Effector memory CD8-positive, alpha-beta T cell (primary cell): Measurements from ENCODE around the gene FAM118B.
A peak's percentile ranks its signal among the peaks of the same experiment; 100 is the strongest.

Experiments
- ATAC-seq: fragments of 150-1000 bp; cut with Tn5 transposase; replicated peaks from 2 replicates; pipeline ENCODE4 v1.10.0; 2021; ENCODE audit warnings: mild to moderate bottlenecking, moderate library complexity
- DNase-seq, 3 experiments: peaks; one replicate each; pipeline ENCODE4 v3.0.0; 2021
- H3K27ac Mint-ChIP-seq, 2 donors: one replicate each; pipeline ENCODE4 v1.8.0; 2022; ENCODE audit warnings: mild to moderate bottlenecking in 2 of 2, mixed read lengths in 2 of 2, moderate library complexity in 2 of 2
- H3K27me3 Mint-ChIP-seq, 2 donors: one replicate each; pipeline ENCODE4 v1.8.0; 2022; ENCODE audit warnings: mixed read lengths in 2 of 2
- H3K36me3 Mint-ChIP-seq: one replicate; pipeline ENCODE4 v1.8.0; 2022; ENCODE audit warnings: mild to moderate bottlenecking, moderate library complexity, mixed read lengths; ENCODE audit not compliant: insufficient read depth
- H3K4me1 Mint-ChIP-seq, 2 donors: one replicate each; pipeline ENCODE4 v1.8.0; 2022; ENCODE audit warnings: low read depth in 2 of 2, mixed read lengths in 2 of 2
- H3K4me3 Mint-ChIP-seq, 2 donors: one replicate each; pipeline ENCODE4 v1.8.0; 2022; ENCODE audit warnings: mild to moderate bottlenecking in 2 of 2, mixed read lengths in 2 of 2, moderate library complexity in 2 of 2
- H3K9me3 Mint-ChIP-seq, 2 donors: one replicate each; pipeline ENCODE4 v1.8.0; 2022; ENCODE audit warnings: mixed read lengths in 2 of 2

The FAM118B gene

GRCh38 chr11:126280595-126280994, 69.0 kb downstream of the FAM118B start:
- Mint-ChIP-seq H3K27ac (peak overlapping the region in 1 of 2 donors; percentile 55), H3K4me1 (peaks cover 26 to 37% of the 10 kb centered on the region in 2 donors), H3K9me3 (no peaks in the 10 kb centered on the region), H3K36me3 (peaks cover 17% of the 10 kb centered on the region), H3K27me3 (no peaks in the 10 kb centered on the region), H3K4me3 (no peak overlapping the region)
- ATAC-seq (no peak), DNase-seq (no peak)

DNA sequence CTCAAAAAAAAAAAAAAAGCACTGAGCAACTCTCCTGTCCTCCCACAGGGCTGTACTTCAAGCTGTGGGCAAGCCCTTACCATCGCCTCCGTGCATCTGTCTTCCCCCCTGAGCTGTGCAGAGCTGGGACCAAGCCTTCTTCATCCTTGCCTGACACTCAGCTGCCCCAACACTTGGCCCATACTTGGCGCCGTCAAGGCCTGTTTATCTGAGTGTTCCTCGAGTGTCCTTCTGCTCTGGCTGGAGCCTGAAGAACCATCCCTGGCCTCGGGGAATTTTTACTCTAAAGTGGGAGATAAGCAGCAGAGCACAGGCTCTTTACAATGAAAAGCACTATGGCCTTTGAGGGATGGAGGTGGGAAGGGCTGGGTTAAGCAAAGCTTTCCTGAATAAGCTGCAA, 69.7 kb downstream of the FAM118B start:
- no peaks in the 10 kb centered on the region for H3K9me3 Mint-ChIP-seq
- no peaks in the 10 kb centered on the region for H3K27me3 Mint-ChIP-seq
- DNase-seq (no peak), ATAC-seq (no peak)
- peak overlapping the region; percentile 96 to 98 for H3K4me3 Mint-ChIP-seq
- peaks cover 16% of the 10 kb centered on the region for H3K36me3 Mint-ChIP-seq
- H3K4me1 Mint-ChIP-seq, result peaks cover 26 to 34% of the 10 kb centered on the region in 2 donors
- H3K27ac Mint-ChIP-seq, result peak overlapping the region; percentile 97 to 98

DNA sequence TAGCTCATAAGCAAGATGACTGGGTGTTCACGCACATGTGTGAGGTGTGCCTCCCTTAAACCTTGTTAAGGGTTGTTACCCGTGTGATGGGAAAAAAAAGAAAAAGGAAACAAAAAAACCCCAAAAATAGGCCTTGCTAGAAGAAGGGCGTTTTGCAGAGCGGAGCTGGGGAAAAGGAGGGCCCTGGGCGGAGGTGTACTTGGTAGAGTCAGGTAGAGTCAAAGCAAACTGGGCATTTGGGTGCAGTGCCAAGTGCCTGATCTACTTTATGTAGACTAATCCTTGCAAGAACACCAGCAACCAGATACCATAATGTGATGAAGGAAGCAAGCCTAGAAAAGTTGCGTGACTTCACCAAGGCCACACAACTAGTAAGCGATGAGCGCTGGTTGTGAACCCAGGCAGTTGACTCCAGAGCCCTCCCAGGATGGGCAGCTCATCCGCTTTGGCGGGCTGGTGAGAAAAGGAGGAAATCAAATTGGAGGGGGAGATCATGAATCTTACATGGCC, 70.1 kb downstream of the FAM118B start:
- peak overlapping the region; percentile 96 to 98 for H3K4me3 Mint-ChIP-seq
- DNase-seq (no peak), ATAC-seq (no peak)
- no peaks in the 10 kb centered on the region for H3K27me3 Mint-ChIP-seq
- H3K4me1 Mint-ChIP-seq, result peaks cover 27 to 35% of the 10 kb centered on the region in 2 donors
- H3K9me3 Mint-ChIP-seq, result no peaks in the 10 kb centered on the region
- peak overlapping the region; percentile 97 to 98 for H3K27ac Mint-ChIP-seq
- peaks cover 14% of the 10 kb centered on the region for H3K36me3 Mint-ChIP-seq

DNA sequence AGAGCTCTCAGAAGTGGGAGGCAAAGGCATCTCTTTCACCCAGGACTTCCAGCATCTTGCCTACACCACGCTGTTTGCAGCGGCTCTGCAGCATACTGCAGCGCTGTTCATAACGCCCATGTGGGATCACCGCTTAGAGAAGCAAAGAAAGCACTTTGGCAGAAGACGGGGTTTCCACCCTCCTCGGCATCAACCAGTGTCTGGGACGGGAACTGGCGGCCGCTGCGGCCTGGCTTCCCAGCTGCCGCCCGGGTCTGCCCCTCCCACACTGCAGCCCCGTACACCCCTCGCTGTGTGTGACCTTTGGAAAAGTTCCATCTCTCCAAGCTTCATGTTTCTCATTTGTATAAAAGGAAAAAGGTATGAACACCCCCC, 70.8 kb downstream of the FAM118B start:
- peak overlapping the region; percentile 96 to 98 for H3K4me3 Mint-ChIP-seq
- H3K4me1 Mint-ChIP-seq, result peaks cover 30 to 38% of the 10 kb centered on the region in 2 donors
- peak overlapping the region; percentile 97 to 98 for H3K27ac Mint-ChIP-seq
- ATAC-seq (peak; percentile 38), DNase-seq (no peak)
- peaks cover 14% of the 10 kb centered on the region for H3K36me3 Mint-ChIP-seq
- H3K9me3 Mint-ChIP-seq, result no peaks in the 10 kb centered on the region
- H3K27me3 Mint-ChIP-seq, result no peaks in the 10 kb centered on the region

DNA sequence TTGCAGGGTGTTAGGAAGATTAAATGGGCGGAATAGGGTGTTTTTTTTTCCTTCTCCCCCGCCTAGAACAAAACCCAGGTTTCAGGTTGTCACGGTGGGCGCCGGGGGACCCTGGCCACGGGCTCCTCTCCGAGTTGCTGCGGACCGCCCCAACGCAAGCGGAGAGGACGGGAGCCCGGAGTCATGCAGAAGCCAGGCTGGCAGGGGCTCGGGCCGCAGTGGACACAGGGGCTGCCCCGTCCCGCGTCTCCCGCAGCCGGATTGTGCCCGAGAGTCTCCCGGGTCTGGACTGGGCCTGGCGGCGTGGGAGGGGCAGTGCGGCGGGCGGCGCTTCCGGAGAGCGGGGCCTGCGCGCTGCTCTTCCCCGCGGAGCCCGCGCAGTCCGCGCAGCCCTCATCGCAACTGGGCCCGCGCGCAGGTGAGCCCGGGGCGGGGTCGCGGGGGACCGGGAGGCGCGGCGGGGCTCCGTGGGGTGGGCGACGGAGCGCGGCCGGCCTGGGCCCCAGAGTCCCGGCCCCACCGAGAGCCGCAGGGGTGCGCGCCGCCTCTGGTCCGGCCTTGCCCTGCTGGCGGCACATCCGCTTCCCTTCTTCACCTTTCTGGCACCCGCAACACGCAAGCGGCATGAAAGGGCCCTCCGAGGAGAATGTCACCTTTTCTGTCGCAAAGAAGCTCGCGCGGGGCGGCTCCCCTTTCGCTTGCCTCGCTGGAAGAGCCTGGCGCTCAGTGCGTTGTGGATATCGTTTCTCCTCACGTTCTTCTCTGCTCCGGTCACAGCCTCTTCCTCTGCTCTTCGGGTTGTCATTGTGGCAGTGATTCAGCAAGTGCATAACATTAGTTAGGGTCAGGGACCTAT, 71.4 kb downstream of the FAM118B start, which contains the start of gene TIRAP:
Gene TIRAP, plus strand, starts transcription at position 358 of the 856 bp plus-strand sequence. CDS start 7,802 bp downstream, outside the sequence.
- H3K9me3 Mint-ChIP-seq, result no peaks in the 10 kb centered on the region
- H3K27ac Mint-ChIP-seq, result peak within 1 kb of the TSS; percentile 97 to 98
- DNase-seq (peak; percentile 55 to 65 (median 60)), ATAC-seq (peak; percentile 72)
- H3K36me3 Mint-ChIP-seq, result peaks cover 15% of the 10 kb centered on the region
- H3K4me1 Mint-ChIP-seq, result peaks cover 30 to 38% of the 10 kb centered on the region in 2 donors
- peak within 1 kb of the TSS; percentile 96 to 98 for H3K4me3 Mint-ChIP-seq
- no peaks in the 10 kb centered on the region for H3K27me3 Mint-ChIP-seq

DNA sequence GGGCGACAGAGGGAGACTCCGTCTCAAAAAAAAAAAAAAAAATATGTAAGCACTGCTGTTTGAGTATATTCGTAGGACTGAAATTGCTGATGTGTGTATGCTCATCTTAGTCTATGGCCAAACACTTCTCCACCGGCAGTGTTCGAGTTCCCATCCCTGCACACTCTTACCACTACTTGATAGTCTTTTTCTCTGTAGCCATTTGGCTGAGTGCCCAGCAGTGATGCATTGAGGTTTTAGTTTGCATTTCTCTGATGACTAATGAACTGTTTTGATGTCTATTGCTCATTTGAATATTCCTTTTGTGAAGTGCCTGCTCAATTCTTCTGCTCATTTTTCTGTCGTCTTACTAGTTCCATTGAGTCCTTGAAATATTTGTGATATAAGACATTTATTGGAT, 73.2 kb downstream of the FAM118B start:
- Mint-ChIP-seq H3K27me3 (no peaks in the 10 kb centered on the region), H3K9me3 (no peaks in the 10 kb centered on the region), H3K4me3 (peak overlapping the region; percentile 26 to 98), H3K4me1 (peaks cover 33 to 35% of the 10 kb centered on the region in 2 donors), H3K36me3 (peaks cover 16% of the 10 kb centered on the region), H3K27ac (peak overlapping the region; percentile 69 to 97)
- peak; percentile 52 for ATAC-seq
- peak; percentile 76 to 85 (median 80) for DNase-seq

DNA sequence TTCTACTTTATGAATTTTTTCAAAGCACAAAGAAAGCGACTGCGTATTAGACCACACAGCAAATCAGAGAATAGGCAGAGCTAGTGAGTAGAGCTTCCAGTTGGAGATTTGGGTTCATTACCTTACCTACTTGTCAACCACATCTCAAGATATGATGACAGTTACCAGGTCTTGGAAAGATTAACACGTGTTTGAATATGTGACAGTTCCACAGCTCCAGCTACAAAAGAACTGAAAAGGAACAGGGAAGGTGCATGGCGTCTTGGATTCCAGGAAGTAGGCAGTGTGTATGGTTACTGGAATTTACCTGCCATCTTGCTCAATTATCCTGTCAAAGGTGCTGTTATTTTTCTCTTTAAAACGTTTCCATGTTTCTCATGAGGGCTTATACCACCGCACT, 76.7 kb downstream of the FAM118B start:
- Mint-ChIP-seq H3K27me3 (no peaks in the 10 kb centered on the region), H3K4me1 (peaks cover 21 to 24% of the 10 kb centered on the region in 2 donors), H3K36me3 (peaks cover 27% of the 10 kb centered on the region), H3K9me3 (no peaks in the 10 kb centered on the region), H3K27ac (no peak overlapping the region), H3K4me3 (no peak overlapping the region)
- no peak for ATAC-seq
- no peak for DNase-seq

- no peak overlapping the region for H3K4me3 Mint-ChIP-seq
- H3K27ac Mint-ChIP-seq, result no peak overlapping the region
- H3K4me1 Mint-ChIP-seq, result peaks cover 9% of the 10 kb centered on the region in 2 donors
- H3K9me3 Mint-ChIP-seq, result no peaks in the 10 kb centered on the region
- ATAC-seq (no peak), DNase-seq (no peak)
- H3K36me3 Mint-ChIP-seq, result peaks cover 18% of the 10 kb centered on the region
- H3K27me3 Mint-ChIP-seq, result no peaks in the 10 kb centered on the region
These were observed 79.3 kb downstream of the FAM118B start for GRCh38 chr11:126290887-126291286.

DNA sequence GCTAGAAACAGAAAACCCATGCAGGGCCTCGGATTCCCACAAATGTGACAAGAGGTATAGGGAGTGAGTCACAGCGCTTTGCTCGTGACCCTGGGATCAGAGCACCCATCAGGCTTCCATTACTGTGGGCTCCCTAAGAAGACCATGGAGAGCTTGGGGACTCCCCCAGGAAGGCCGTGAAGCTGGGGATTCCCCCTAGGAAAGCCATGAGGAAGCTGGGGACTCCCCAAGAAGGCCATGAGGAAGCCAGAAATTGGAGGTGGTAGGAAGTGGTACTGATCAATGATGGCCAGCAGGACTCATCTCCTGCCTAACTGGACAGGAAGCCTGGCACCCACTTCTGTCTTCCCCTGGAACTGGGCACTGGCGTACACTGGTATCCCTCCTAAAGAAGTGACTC, 82.1 kb downstream of the FAM118B start:
- peak overlapping the region in 1 of 2 donors; percentile 30 for H3K27ac Mint-ChIP-seq
- H3K9me3 Mint-ChIP-seq, result no peaks in the 10 kb centered on the region
- H3K27me3 Mint-ChIP-seq, result no peaks in the 10 kb centered on the region
- H3K4me1 Mint-ChIP-seq, result peaks cover 5 to 10% of the 10 kb centered on the region in 2 donors
- no peak overlapping the region for H3K4me3 Mint-ChIP-seq
- ATAC-seq (no peak), DNase-seq (no peak)
- H3K36me3 Mint-ChIP-seq, result peaks cover 21% of the 10 kb centered on the region

GRCh38 chr11:126297004-126297403, 85.4 kb downstream of the FAM118B start:
- Mint-ChIP-seq H3K9me3 (no peaks in the 10 kb centered on the region), H3K4me1 (peaks cover 5 to 10% of the 10 kb centered on the region in 2 donors), H3K27me3 (no peaks in the 10 kb centered on the region), H3K36me3 (peaks cover 12% of the 10 kb centered on the region), H3K4me3 (no peak overlapping the region), H3K27ac (peak overlapping the region in 1 of 2 donors; percentile 56)
- no peak for DNase-seq
- no peak for ATAC-seq

DNA sequence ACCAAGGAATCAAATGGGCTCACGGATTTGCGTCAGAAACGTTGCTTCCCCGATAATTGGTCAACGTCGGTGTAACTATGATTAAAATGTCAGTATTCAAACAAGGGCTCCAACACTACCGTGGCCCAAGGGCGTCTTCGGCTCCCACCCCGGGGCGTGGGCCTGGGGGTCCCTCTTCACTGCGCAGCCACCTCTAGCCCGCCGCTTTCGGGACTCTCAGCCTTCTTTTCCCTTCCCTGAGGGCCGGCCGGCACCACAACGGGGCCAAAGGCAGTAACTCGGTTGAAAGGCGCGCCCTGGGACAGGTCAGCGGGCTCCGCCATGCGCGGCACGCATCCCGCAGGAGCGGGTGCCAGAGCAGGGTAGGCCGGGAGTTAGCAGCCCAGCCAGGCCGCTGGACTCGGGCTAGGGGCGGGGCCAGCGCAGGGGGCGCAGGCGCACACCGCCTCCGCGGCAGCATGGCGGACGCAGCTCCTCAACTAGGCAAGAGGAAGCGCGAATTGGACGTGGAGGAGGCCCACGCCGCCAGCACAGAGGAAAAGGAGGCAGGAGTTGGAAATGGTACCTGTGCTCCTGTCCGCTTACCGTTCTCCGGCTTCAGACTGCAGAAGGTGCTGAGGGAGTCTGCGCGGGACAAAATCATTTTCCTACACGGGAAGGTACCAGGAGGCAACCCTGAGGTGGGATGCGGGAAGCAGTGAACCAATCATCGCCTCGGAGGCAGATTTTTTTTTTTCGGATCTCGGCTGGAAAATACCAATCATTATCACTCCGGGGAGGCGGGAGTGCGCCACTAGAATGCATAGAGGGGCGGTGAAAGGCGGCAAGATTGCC, 92.3 kb downstream of the FAM118B start, which contains the start of gene DCPS:
Gene DCPS, plus strand, starts transcription at position 438 of the 834 bp plus-strand sequence. Its CDS starts 21 bp downstream, at position 459.
- Mint-ChIP-seq H3K27me3 (no peaks in the 10 kb centered on the region), H3K4me1 (peaks cover 18 to 32% of the 10 kb centered on the region in 2 donors), H3K36me3 (peaks cover 24% of the 10 kb centered on the region), H3K4me3 (peak within 1 kb of the TSS; percentile 96 to 97), H3K9me3 (no peaks in the 10 kb centered on the region), H3K27ac (peak within 1 kb of the TSS; percentile 94 to 97)
- DNase-seq (peak; percentile 81 to 88 (median 86)), ATAC-seq (peak; percentile 97)

- H3K36me3 Mint-ChIP-seq, result peaks cover 26% of the 10 kb centered on the region
- DNase-seq (no peak), ATAC-seq (peak; percentile 26)
- H3K9me3 Mint-ChIP-seq, result no peaks in the 10 kb centered on the region
- no peaks in the 10 kb centered on the region for H3K27me3 Mint-ChIP-seq
- H3K27ac Mint-ChIP-seq, result peak overlapping the region; percentile 94 to 97
- peaks cover 18 to 36% of the 10 kb centered on the region in 2 donors for H3K4me1 Mint-ChIP-seq
- H3K4me3 Mint-ChIP-seq, result peak overlapping the region; percentile 96 to 97
These were observed 93.0 kb downstream of the FAM118B start for GRCh38 chr11:126304457-126305075.

DNA sequence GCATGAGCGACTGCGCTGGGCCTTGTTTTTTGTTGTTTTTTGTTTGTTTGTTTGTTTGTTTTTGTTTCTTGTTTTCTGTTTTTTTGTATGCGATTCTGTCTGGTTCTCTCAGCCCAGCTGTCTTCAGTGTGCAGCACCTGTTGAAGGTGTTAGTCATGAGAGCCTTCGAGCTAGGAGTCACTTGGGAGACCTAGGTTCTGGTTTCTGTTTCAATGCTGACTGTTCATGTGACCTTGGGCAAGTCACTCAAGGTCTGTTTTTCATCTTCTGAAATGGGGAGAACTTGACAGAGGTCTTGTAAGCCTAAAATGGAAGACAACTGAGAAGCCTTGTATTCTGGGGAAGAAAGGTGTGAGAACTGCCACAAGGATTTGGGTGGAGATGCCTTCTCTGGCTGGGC, 94.1 kb downstream of the FAM118B start:
- DNase-seq (no peak), ATAC-seq (no peak)
- Mint-ChIP-seq H3K4me3 (peak overlapping the region; percentile 96 to 97), H3K4me1 (peaks cover 24 to 43% of the 10 kb centered on the region in 2 donors), H3K27me3 (no peaks in the 10 kb centered on the region), H3K36me3 (peaks cover 27% of the 10 kb centered on the region), H3K9me3 (no peaks in the 10 kb centered on the region), H3K27ac (peak overlapping the region; percentile 81 to 94)
